Activated CD4-positive, CD25-positive, alpha-beta regulatory T cell (primary cell): ENCODE data around the gene MKI67.
"Not testable (repeated sequence)": the region's sequence is repeated elsewhere in the genome, so short reads cannot be mapped to it uniquely, and the experiment has no call there.

Source experiments
- DNase-seq, 4 experiments: peaks; one replicate each; lab custom pipeline; 2025; lab: John Stamatoyannopoulos, UW

Gene MKI67

GRCh38 chr10:128125944-128126764, at the start of gene MKI67:
TSS of gene MKI67 (minus strand) at chr10:128126423. CDS start at chr10:128125667, 756 bp downstream.
- DNase-seq: peak; percentile 83 to 89 (median 86)

- DNase-seq: no peak
Measured at GRCh38 chr10:128174581-128175559, 48.6 kb upstream of the MKI67 start.

GRCh38 chr10:128173386-128173785, 47.2 kb upstream of the MKI67 start:
- no peak for DNase-seq

GRCh38 chr10:128172756-128173155, 46.5 kb upstream of the MKI67 start:
- no peak for DNase-seq

- DNase-seq: no peak
Measured at GRCh38 chr10:128169811-128170379, 43.7 kb upstream of the MKI67 start.

- no peak for DNase-seq
Measured at GRCh38 chr10:128167926-128168520, 41.8 kb upstream of the MKI67 start.

- DNase-seq: not testable (repeated sequence)
Measured at GRCh38 chr10:128167123-128167522, 40.9 kb upstream of the MKI67 start.

- no peak for DNase-seq
Measured at GRCh38 chr10:128166151-128166550, 39.9 kb upstream of the MKI67 start.

- no peak for DNase-seq
Measured at GRCh38 chr10:128165536-128165935, 39.3 kb upstream of the MKI67 start.

- no peak for DNase-seq
Measured at GRCh38 chr10:128163701-128164100, 37.5 kb upstream of the MKI67 start.

GRCh38 chr10:128161031-128161430, 34.8 kb upstream of the MKI67 start:
- DNase-seq: no peak

- DNase-seq: no peak
Measured at GRCh38 chr10:128160297-128160711, 34.1 kb upstream of the MKI67 start.

GRCh38 chr10:128158021-128158795, 32.0 kb upstream of the MKI67 start:
- no peak for DNase-seq

- DNase-seq: no peak
Measured at GRCh38 chr10:128156999-128157755, 31.0 kb upstream of the MKI67 start.

GRCh38 chr10:128152741-128153580, 26.7 kb upstream of the MKI67 start:
- no peak for DNase-seq

- DNase-seq: no peak
Measured at GRCh38 chr10:128151031-128151430, 24.8 kb upstream of the MKI67 start.

- DNase-seq: no peak
Measured at GRCh38 chr10:128150561-128150960, 24.3 kb upstream of the MKI67 start.

- peak; percentile 53 to 66 (median 60) for DNase-seq
Measured at GRCh38 chr10:128150045-128150493, 23.8 kb upstream of the MKI67 start.

- no peak for DNase-seq
Measured at GRCh38 chr10:128149267-128150014, 23.2 kb upstream of the MKI67 start.
